ENCODE measurements around the gene PRR7. TPM values are rescaled to one million over a fixed set of nuclear protein-coding genes. Genes with fewer than 3 reads are reported as not detected.

The PRR7 gene
- total and polyA plus RNA-seq, 2 experiments from 2014 or later: 7.6 to 9.7 TPM

- Histone ChIP-seq H3K27ac (ENCODE audit: low read depth) (no peak overlapping the region), H3K4me3 (no peak overlapping the region), H3F3A (replicated peaks; ENCODE audit: low read depth) (peaks cover 7% of the 10 kb centered on the region; the same call in 1 of the 2 replicates), H3K4me2 (no peak overlapping the region), H4K20me1 (replicated peaks; ENCODE audit: insufficient read depth) (no peaks in the 10 kb centered on the region), H3K4me1 (ENCODE audit: insufficient read depth) (0 out of 2 replicates have a peak, but pooled peaks cover 3% of the 10 kb centered on the region), H3K79me2 (replicated peaks; ENCODE audit: insufficient read depth) (no peaks in the 10 kb centered on the region), H2AFZ (no peak overlapping the region), H3K36me3 (ENCODE audit: insufficient read depth) (peaks cover 3% of the 10 kb centered on the region; the same call in 1 of the 2 replicates), H3K27me3 (ENCODE audit: insufficient read depth) (no peaks in the 10 kb centered on the region), H3K9me2 (ENCODE audit: insufficient read depth) (no peaks in the 10 kb centered on the region)
- peaks cover 4% of the 10 kb centered on the region; the same call in 1 of the 3 replicates for H3K9me3 Mint-ChIP-seq
- H3K4me1 Mint-ChIP-seq: peaks cover 9% of the 10 kb centered on the region
- peaks cover 58% of the 10 kb centered on the region for H3K36me3 Mint-ChIP-seq (ENCODE audit: low read depth)
- no peak overlapping the region for H3K27ac Mint-ChIP-seq
- DNase-seq (ENCODE audit: low spot score) (no peak), ATAC-seq (no peak)
- no peak overlapping the region for H3K4me3 Mint-ChIP-seq
- peaks cover 7% of the 10 kb centered on the region for H3K27me3 Mint-ChIP-seq (ENCODE audit: insufficient read depth, low read depth, poor library complexity)
- TF ChIP-seq REST (IDR thresholded peaks at IDR 0.05; ENCODE audit: unreplicated experiment) (no peak), CTCF (conservative IDR thresholded peaks at IDR 0.05; ENCODE audit: low read depth in 2 of 2) (no peak), NANOG (IDR thresholded peaks at IDR 0.05; ENCODE audit: borderline replicate concordance) (no peak)
Observed at GRCh38 chr5:177435847-177436536, 10.6 kb upstream of the PRR7 start.

- H2AFZ ChIP-seq: no peak overlapping the region
- no peak for DNase-seq (ENCODE audit: low spot score)
- no peak overlapping the region for H3K27ac ChIP-seq (ENCODE audit: low read depth)
- H3K9me2 ChIP-seq (ENCODE audit: insufficient read depth): no peaks in the 10 kb centered on the region
- Mint-ChIP-seq H3K36me3 (ENCODE audit: low read depth) (peaks cover 60% of the 10 kb centered on the region), H3K27me3 (ENCODE audit: insufficient read depth, low read depth, poor library complexity) (peaks cover 9% of the 10 kb centered on the region), H3K9me3 (peaks cover 4% of the 10 kb centered on the region; the same call in 1 of the 3 replicates), H3K4me1 (peaks cover 9% of the 10 kb centered on the region), H3K27ac (no peak overlapping the region), H3K4me3 (no peak overlapping the region; the same call in 2 of the 3 replicates)
- H3K4me1 ChIP-seq (ENCODE audit: insufficient read depth): 0 out of 2 replicates have a peak, but pooled peaks cover 3% of the 10 kb centered on the region
- ATAC-seq: no peak
- H3K79me2 ChIP-seq (replicated peaks; ENCODE audit: insufficient read depth): no peaks in the 10 kb centered on the region
- peaks cover 3% of the 10 kb centered on the region; the same call in 1 of the 2 replicates for H3K36me3 ChIP-seq (ENCODE audit: insufficient read depth)
- H3F3A ChIP-seq (replicated peaks; ENCODE audit: low read depth): peaks cover 7% of the 10 kb centered on the region; the same call in 1 of the 2 replicates
- H4K20me1 ChIP-seq (replicated peaks; ENCODE audit: insufficient read depth): no peaks in the 10 kb centered on the region
- H3K4me3 ChIP-seq: no peak overlapping the region
- H3K27me3 ChIP-seq (ENCODE audit: insufficient read depth): no peaks in the 10 kb centered on the region
- H3K4me2 ChIP-seq: no peak overlapping the region
- TF ChIP-seq ZNF462 (CRISPR knock-in tag; IDR thresholded peaks at IDR 0.05) (no peak), REST (IDR thresholded peaks at IDR 0.05; ENCODE audit: unreplicated experiment) (no peak)
Observed at GRCh38 chr5:177437623-177438022, 9.0 kb upstream of the PRR7 start.

All from GM23338 (cell line).